Measurements from ENCODE around the gene C13orf46. TPM values are rescaled to one million over a fixed set of nuclear protein-coding genes. Genes with fewer than 3 reads are reported as not detected.

The C13orf46 gene
- total RNA-seq, 1 experiment from 2014 or later, result 0.07 TPM

GRCh38 chr13:113998781-113999617, 25.1 kb upstream of the C13orf46 start:
- CTCF ChIA-PET, result interaction anchor here (0.5 to 0.6 kb wide), 2 partner anchors 89 to 147 kb away, joined by 3 read pairs; no protein-coding TSS in a partner anchor
- no peak overlapping the region for H3K27ac ChIP-seq (ENCODE audit: low read length)
- no peak for ATAC-seq

GRCh38 chr13:113997845-113998751, 24.2 kb upstream of the C13orf46 start:
- Histone ChIP-seq H3K9me3 (ENCODE audit: low read length) (no peaks in the 10 kb centered on the region), H3K27me3 (ENCODE audit: low read length) (no peaks in the 10 kb centered on the region), H3F3A (ENCODE audit: low read length, unreplicated experiment) (no peaks in the 10 kb centered on the region), H3K27ac (ENCODE audit: low read length) (peak overlapping the region; percentile 50), H4K20me1 (ENCODE audit: low read length) (no peaks in the 10 kb centered on the region), H3K4me2 (ENCODE audit: low read length) (no peak overlapping the region), H3K79me2 (ENCODE audit: low read length) (no peaks in the 10 kb centered on the region), H3K36me3 (ENCODE audit: low read depth, low read length) (no peaks in the 10 kb centered on the region), H3K9me2 (replicated peaks; ENCODE audit: low read length) (no peaks in the 10 kb centered on the region), H3K4me3 (ENCODE audit: low read length) (no peak overlapping the region), H3K4me1 (ENCODE audit: insufficient read depth, low read length) (peaks cover 17% of the 10 kb centered on the region), H3K9ac (ENCODE audit: low read length) (no peak overlapping the region), H2AFZ (ENCODE audit: low read length) (no peak overlapping the region)
- intact Hi-C loops (cut with micrococcal nuclease), result no loop called here
- BruUV-seq (replicated peaks), result no TSS peak
- TF ChIP-seq EZH2phosphoT487 (IDR thresholded peaks at IDR 0.05; ENCODE audit: borderline replicate concordance, low read length) (no peak), EZH2 (IDR thresholded peaks at IDR 0.05; ENCODE audit: low read length, unreplicated experiment) (no peak), CTCF (conservative IDR thresholded peaks at IDR 0.05; ENCODE audit: low read depth, low read length) (no peak)
- DNase-seq, result peak; percentile 8
- ChIA-PET CTCF (interaction anchor here (0.5 kb wide), 1 partner anchor 90 kb away, joined by 3 read pairs; no protein-coding TSS in a partner anchor), POLR2A (ENCODE audit: unreplicated experiment) (no interaction called here)
- ATAC-seq, result no peak

More at GRCh38 chr13:113998781-113999617, 25.1 kb upstream of the C13orf46 start:
- no peak for DNase-seq
- Histone ChIP-seq H3K36me3 (ENCODE audit: low read depth, low read length) (no peaks in the 10 kb centered on the region), H4K20me1 (ENCODE audit: low read length) (no peaks in the 10 kb centered on the region), H3K9me3 (ENCODE audit: low read length) (no peaks in the 10 kb centered on the region), H3K27me3 (ENCODE audit: low read length) (no peaks in the 10 kb centered on the region), H3K9me2 (replicated peaks; ENCODE audit: low read length) (no peaks in the 10 kb centered on the region), H3K4me1 (ENCODE audit: insufficient read depth, low read length) (peaks cover 17% of the 10 kb centered on the region), H3K79me2 (ENCODE audit: low read length) (no peaks in the 10 kb centered on the region), H3K4me2 (ENCODE audit: low read length) (no peak overlapping the region), H3F3A (ENCODE audit: low read length, unreplicated experiment) (no peaks in the 10 kb centered on the region), H2AFZ (ENCODE audit: low read length) (no peak overlapping the region), H3K9ac (ENCODE audit: low read length) (no peak overlapping the region), H3K4me3 (ENCODE audit: low read length) (no peak overlapping the region)
- intact Hi-C loops (cut with micrococcal nuclease), result no loop called here
- BruUV-seq (replicated peaks), result no TSS peak
- no peak for TF ChIP-seq EZH2phosphoT487 (IDR thresholded peaks at IDR 0.05; ENCODE audit: borderline replicate concordance, low read length)
- no peak for TF ChIP-seq CTCF (conservative IDR thresholded peaks at IDR 0.05; ENCODE audit: low read depth, low read length)
- TF ChIP-seq EZH2 (IDR thresholded peaks at IDR 0.05; ENCODE audit: low read length, unreplicated experiment), result no peak
- POLR2A ChIA-PET (ENCODE audit: unreplicated experiment), result no interaction called here
